Smooth muscle cell of the brain vasculature (primary cell): Measurements from ENCODE around the gene GALNT4.

Experiments
- DNase-seq: peaks from one replicate; pipeline ENCODE4 v3.0.0-alpha.2; 2012; ENCODE audit warnings: low read depth, low spot score

The GALNT4 gene

GRCh38 chr12:89494411-89495231 is 30.0 kb downstream of the GALNT4 start:
- no peak for DNase-seq

- DNase-seq, result no peak
Measured at GRCh38 chr12:89493670-89494302, 30.8 kb downstream of the GALNT4 start.

- DNase-seq, result no peak
Measured at GRCh38 chr12:89492883-89493282, 31.7 kb downstream of the GALNT4 start.

DNA sequence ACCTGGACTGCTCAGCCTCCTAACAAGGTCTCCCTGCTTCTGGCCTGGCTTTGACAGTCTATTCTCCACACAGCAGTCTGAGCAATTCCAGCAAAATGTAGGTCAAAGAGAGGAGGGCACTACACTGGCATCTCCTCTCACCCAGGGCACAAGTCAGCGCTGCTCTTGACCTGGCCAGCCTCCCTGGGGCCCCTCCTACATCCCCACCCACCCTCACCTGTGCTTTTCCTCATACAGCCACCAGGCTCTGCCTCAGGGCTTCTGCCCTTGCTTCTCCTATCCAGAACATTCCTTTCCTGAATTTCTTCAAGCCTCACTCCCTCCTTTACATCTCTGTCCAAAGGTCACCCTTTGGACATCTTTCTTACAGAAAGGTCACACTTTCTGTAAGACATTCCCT is 33.7 kb downstream of the GALNT4 start:
- DNase-seq, result no peak

GRCh38 chr12:89486264-89486663 is 38.3 kb downstream of the GALNT4 start:
- DNase-seq, result no peak

- no peak for DNase-seq
Measured at GRCh38 chr12:89484470-89484869, 40.1 kb downstream of the GALNT4 start.

GRCh38 chr12:89481213-89481914 is 43.2 kb downstream of the GALNT4 start:
- no peak for DNase-seq

- no peak for DNase-seq
Measured at GRCh38 chr12:89479982-89480381, 44.6 kb downstream of the GALNT4 start.

- no peak for DNase-seq
Measured at GRCh38 chr12:89477633-89478279, 46.8 kb downstream of the GALNT4 start.

GRCh38 chr12:89476904-89477595 is 47.5 kb downstream of the GALNT4 start:
- no peak for DNase-seq

DNA sequence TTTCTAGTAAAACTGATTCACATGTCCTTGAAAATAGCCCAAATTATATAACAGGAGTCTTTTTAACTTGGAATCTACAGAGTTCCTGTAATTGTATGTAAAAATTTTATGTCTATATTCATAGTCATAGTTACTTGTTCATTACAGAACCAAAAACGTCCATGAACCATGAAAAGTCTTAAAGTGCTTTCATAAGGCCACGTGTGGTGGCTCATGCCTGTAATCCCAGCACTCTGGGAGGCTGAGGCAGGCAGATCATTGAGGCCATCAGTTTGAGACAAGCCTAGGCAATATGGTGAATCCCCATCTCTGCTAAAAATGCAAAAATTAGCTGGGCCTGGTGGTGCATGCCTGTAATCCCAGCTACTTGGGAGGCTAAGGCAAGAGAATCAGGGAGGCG is 48.4 kb downstream of the GALNT4 start:
- no peak for DNase-seq

DNA sequence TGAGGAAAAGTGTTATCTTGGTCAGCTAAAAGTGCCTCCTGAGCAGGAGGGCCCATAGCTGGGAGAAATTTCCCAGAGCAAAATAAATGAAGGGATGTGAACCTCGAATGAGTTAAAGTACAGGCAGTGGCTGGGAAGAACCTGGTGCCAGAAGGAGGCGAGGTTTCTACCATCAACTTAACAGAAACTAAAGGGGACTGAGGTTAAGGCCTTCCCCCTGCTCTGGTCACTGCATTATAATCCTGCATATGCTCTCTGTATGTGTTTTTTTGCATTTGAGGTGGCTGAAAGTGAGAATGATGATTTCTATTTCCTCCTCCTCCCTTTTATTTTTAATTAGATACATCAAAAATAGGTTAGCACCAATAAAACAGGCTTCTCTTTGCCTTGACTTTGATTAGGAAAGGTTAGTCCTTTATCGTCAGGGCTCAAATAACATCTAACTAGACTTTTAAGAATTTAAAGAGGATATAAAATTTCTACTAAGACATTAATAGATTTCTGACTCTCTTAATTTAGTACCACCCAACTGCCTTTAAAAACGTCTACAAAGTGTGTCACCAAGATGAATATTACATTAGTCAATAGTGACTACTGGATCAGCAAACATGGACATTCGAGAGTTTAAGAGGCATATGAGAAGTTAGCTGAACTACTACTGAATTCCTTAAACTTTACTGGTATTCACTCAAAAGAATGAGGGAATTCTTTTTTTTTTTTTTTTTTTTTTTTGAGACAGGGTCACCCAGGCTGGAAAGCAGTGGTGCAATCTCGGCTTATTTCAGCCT is 49.2 kb downstream of the GALNT4 start:
- DNase-seq, result no peak

DNA sequence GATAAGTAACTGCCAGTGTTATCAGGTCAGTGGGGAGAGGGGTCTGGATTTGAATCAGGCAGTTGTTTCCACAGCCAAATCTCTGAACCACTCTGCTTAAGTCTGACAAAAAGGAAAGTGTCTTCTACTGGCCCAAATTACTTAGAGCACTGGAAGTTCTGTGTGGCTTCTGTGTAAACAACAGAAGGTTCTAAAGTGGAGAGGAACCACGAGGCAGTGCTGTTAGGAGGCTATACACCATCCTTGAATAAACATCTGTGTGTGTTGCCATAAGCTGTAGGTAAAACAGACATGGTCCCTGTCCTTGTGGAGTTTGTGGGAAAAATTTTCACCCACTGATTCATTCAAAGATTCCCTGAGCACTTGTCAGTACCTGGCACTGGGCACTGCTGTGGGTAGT is 50.0 kb downstream of the GALNT4 start:
- DNase-seq, result no peak
